HCT116 (cell line): Measurements from ENCODE around the gene SMG6. TPM values are rescaled to one million over a fixed set of nuclear protein-coding genes. Genes with fewer than 3 reads are reported as not detected.

Source experiments
- ATAC-seq: fragments of 200-7000 bp; cut with Tn5 transposase; 2 replicates; pipeline ENCODE4 v1.9.1; 2020; ENCODE audit warnings: mild to moderate bottlenecking, moderate library complexity
- BruUV-seq: library from RNA; stranded (reverse); fragments of 400-500 nt; replicated peaks from 2 replicates; lab custom pipeline; 2021; lab: Mats Ljungman, UMichigan
- CTCF ChIA-PET: fragments of 300-600 bp; sonication (Branson Sonifier 250); formaldehyde crosslinking; loops from one replicate; lab custom pipeline; 2021; ENCODE audit warnings: antibody characterized with exemption; lab: Charles Lee
- POLR2A ChIA-PET: fragments of 300-600, 350-600 bp; sonication (Branson Sonifier 250); formaldehyde crosslinking; loops from one replicate; lab custom pipeline; 2021; ENCODE audit warnings: antibody characterized with exemption; lab: Charles Lee
- RAD21 ChIA-PET, 2 experiments: fragments of 300-600 bp; sonication (Branson Sonifier 250); formaldehyde crosslinking; loops; one replicate each; lab custom pipeline; 2023; ENCODE audit warnings: low total read pairs in 2 of 2; ENCODE audit not compliant: uncharacterized antibody in 2 of 2, unreplicated experiment in 2 of 2, low non-redundant PET in 1 of 2; lab: Charles Lee
- DNase-seq: peaks from one replicate; pipeline ENCODE4 v3.0.0-alpha.2; 2010; ENCODE audit warnings: low read depth, low spot score
- H2AFZ ChIP-seq: fragments of 200-600 bp; shearing (Covaris generic), sonication (generic); 2 replicates; pipeline ENCODE4 v1.6.1; 2017; ENCODE audit warnings: low read depth, mixed run types, mixed read lengths, antibody characterized with exemption, low read length; ENCODE audit not compliant: poor library complexity, severe bottlenecking
- H3K27ac ChIP-seq: 2 replicates; pipeline ENCODE4 v1.5.1; 2012; ENCODE audit warnings: low read depth, low read length
- H3K27me3 ChIP-seq: fragments of 200-600 bp; sonication (generic); 2 replicates; pipeline ENCODE4 v1.6.1; 2016; ENCODE audit warnings: mixed run types, low read length, mixed read lengths; ENCODE audit not compliant: insufficient read depth
- H3K36me3 ChIP-seq, 2 experiments: fragments of 200-500 bp in 1 of 2; fragments of 200-600 bp in 1 of 2; sonication (Bioruptor generic) in 1 of 2; sonication (generic) in 1 of 2; 2 replicates each; pipeline versions ENCODE4 v1.5.1 to v1.6.1; 2014 to 2016; ENCODE audit warnings: low read length in 2 of 2, inconsistent platforms in 1 of 2, mixed read lengths in 1 of 2, mixed run types in 1 of 2; ENCODE audit not compliant: insufficient read depth in 2 of 2, control insufficient read depth in 1 of 2
- H3K4me1 ChIP-seq, 2 experiments: fragments of 200-600 bp in 1 of 2; sonication (generic) in 1 of 2; 2 replicates each; pipeline versions ENCODE4 v1.5.1 to v1.6.1; 2012 to 2017; ENCODE audit warnings: low read length in 2 of 2, inconsistent platforms in 1 of 2, mild to moderate bottlenecking in 1 of 2, mixed read lengths in 1 of 2, mixed run types in 1 of 2, moderate library complexity in 1 of 2; ENCODE audit not compliant: insufficient read depth in 2 of 2, control insufficient read depth in 1 of 2
- H3K4me2 ChIP-seq: fragments of 200-600 bp; sonication (generic); 2 replicates; pipeline ENCODE4 v1.6.1; 2017; ENCODE audit warnings: mixed run types, low read length, mixed read lengths
- H3K4me3 ChIP-seq, 2 experiments: fragments of 200-600 bp in 1 of 2; sonication (generic) in 1 of 2; replicated peaks in 1 of 2; 2 replicates each; pipeline ENCODE4 v1.5.1; 2011 to 2016; ENCODE audit warnings: low read length in 2 of 2, control low read depth in 1 of 2, low read depth in 1 of 2, mild to moderate bottlenecking in 1 of 2, mixed read lengths in 1 of 2, mixed run types in 1 of 2
- H3K79me2 ChIP-seq: fragments of 200-600 bp; sonication (generic); 2 replicates; pipeline ENCODE4 v1.6.1; 2017; ENCODE audit warnings: mild to moderate bottlenecking, mixed run types, low read length, moderate library complexity, mixed read lengths; ENCODE audit not compliant: insufficient read depth
- H3K9ac ChIP-seq: fragments of 200-600 bp; sonication (generic); 2 replicates; pipeline ENCODE4 v1.6.1; 2016; ENCODE audit warnings: low read length, mixed read lengths
- H3K9me2 ChIP-seq: fragments of 200-600 bp; sonication (generic), shearing (Covaris generic); 2 replicates; pipeline ENCODE4 v1.6.1; 2017; ENCODE audit warnings: mixed run types, mild to moderate bottlenecking, moderate library complexity; ENCODE audit not compliant: insufficient read depth
- H3K9me3 ChIP-seq, 2 experiments: fragments of 200-500 bp in 1 of 2; fragments of 200-600 bp in 1 of 2; sonication (Bioruptor generic) in 1 of 2; sonication (generic) in 1 of 2; 2 replicates each; pipeline ENCODE4 v1.6.1; 2014 to 2017; ENCODE audit warnings: low read length in 2 of 2, mixed read lengths in 2 of 2, inconsistent platforms in 1 of 2, low read depth in 1 of 2, mild to moderate bottlenecking in 1 of 2, mixed run types in 1 of 2, moderate library complexity in 1 of 2; ENCODE audit not compliant: control insufficient read depth in 1 of 2, insufficient read depth in 1 of 2
- H4K20me1 ChIP-seq: fragments of 200-600 bp; sonication (generic), shearing (Covaris generic); 2 replicates; pipeline ENCODE4 v1.6.1; 2017; ENCODE audit warnings: mixed run types, mild to moderate bottlenecking, moderate library complexity; ENCODE audit not compliant: insufficient read depth
- CEBPB ChIP-seq: IDR thresholded peaks from 2 replicates; pipeline ENCODE4 v1.6.1; 2012; ENCODE audit warnings: low read depth
- EGR1 ChIP-seq: IDR thresholded peaks from 2 replicates; pipeline ENCODE4 v1.6.1; 2012; ENCODE audit warnings: low read depth
- EZH2phosphoT487 ChIP-seq: fragments of 200-600 bp; IDR thresholded peaks from 2 replicates; pipeline ENCODE4 v1.6.1; 2018; ENCODE audit warnings: antibody characterized with exemption, borderline replicate concordance
- FOSL1 ChIP-seq: IDR thresholded peaks from 2 replicates; pipeline ENCODE4 v1.6.1; 2012; ENCODE audit warnings: low read depth
- SP1 ChIP-seq: IDR thresholded peaks from 2 replicates; pipeline ENCODE4 v1.6.1; 2012; ENCODE audit warnings: low read depth
- TCF7L2 ChIP-seq: IDR thresholded peaks from 2 replicates; pipeline ENCODE4 v1.7.0; 2011; ENCODE audit warnings: borderline replicate concordance, inconsistent platforms; ENCODE audit not compliant: insufficient read depth, insufficient read length; ENCODE audit errors: extremely low read depth
- YY1 ChIP-seq: IDR thresholded peaks from 2 replicates; pipeline ENCODE4 v1.6.1; 2011; ENCODE audit warnings: low read length, low read depth, moderate library complexity, mild to moderate bottlenecking; ENCODE audit not compliant: insufficient replicate concordance; ENCODE audit errors: extremely low read depth
- ZFX ChIP-seq: fragments of 450-650 bp; IDR thresholded peaks from 2 replicates; pipeline ENCODE4 v1.6.1; 2017
- intact Hi-C: fragments of 100-400 bp; cut with micrococcal nuclease; formaldehyde crosslinking; loops from 2 replicates; pipeline ENCODE4 v1.10.0; 2022
- total RNA-seq: library from RNA; stranded (reverse); gene quantifications from one replicate; pipeline ENCODE4 v1.2.1, GENCODE V29; 2021; ENCODE audit not compliant: unreplicated experiment
- TF ChIP-seq, protein P1 (sequence below): IDR thresholded peaks from 2 replicates; pipeline ENCODE4 v1.6.1; 2012
- TF ChIP-seq, protein P2 (sequence below): IDR thresholded peaks from 2 replicates; pipeline ENCODE4 v1.6.1; 2011; ENCODE audit warnings: mild to moderate bottlenecking, low read length, moderate library complexity; ENCODE audit not compliant: insufficient replicate concordance; ENCODE audit errors: extremely low read depth

Gene SMG6
- total RNA-seq, 1 experiment from 2014 or later: 23.1 TPM

DNA sequence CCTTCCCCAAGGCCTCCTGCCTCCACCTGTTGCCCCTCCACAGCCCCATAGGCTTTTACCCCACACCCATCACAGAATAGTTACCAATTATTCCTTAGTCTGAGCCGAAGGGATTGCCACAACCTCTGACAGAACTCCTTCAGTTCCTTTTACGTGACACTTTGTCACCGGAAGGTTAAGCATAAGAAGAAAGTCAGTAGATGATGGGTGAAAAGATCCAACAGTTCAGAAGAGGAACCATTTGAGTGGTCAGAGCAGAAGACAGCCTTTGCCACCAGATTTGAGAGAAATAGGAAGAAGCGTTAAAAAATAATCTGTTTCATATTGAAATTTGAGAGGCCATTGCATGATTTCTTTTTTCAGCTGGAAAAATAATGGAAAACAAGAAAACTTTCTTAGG lies 1.3 kb upstream of the SMG6 start:
- ATAC-seq (no peak), DNase-seq (no peak)
- ChIA-PET CTCF (no interaction called here), RAD21 (no interaction called here), POLR2A (no interaction called here)
- peaks cover 0 to 5% of the 10 kb centered on the region in 2 experiments; a peak in 2 of 4 replicates for H3K36me3 ChIP-seq
- peaks cover 7 to 15% of the 10 kb centered on the region in 2 experiments; a peak in 2 of 4 replicates for H3K4me1 ChIP-seq
- peaks cover 46% of the 10 kb centered on the region for H3K79me2 ChIP-seq
- intact Hi-C loops: no loop called here
- BruUV-seq: TSS peak; percentile 83
- H3K27me3 ChIP-seq: no peaks in the 10 kb centered on the region
- H3K27ac ChIP-seq: peak overlapping the region; percentile 92; the same call in 1 of the 2 replicates
- H3K9ac ChIP-seq: peak overlapping the region; percentile 92
- H3K9me2 ChIP-seq: no peaks in the 10 kb centered on the region
- H3K4me2 ChIP-seq: peak overlapping the region; percentile 77
- TF ChIP-seq SP1 (0 out of 2 replicates have a peak, but pooled peaks have one; percentile 8), EZH2phosphoT487 (no peak), ZFX (no peak), CEBPB (no peak), EGR1 (no peak)
- no peak overlapping the region for H2AFZ ChIP-seq
- H3K4me3 ChIP-seq: peak overlapping the region; percentile 91 to 99
- H3K9me3 ChIP-seq: no peaks in the 10 kb centered on the region
- H4K20me1 ChIP-seq: no peaks in the 10 kb centered on the region; the same call in 1 of the 2 replicates

DNA sequence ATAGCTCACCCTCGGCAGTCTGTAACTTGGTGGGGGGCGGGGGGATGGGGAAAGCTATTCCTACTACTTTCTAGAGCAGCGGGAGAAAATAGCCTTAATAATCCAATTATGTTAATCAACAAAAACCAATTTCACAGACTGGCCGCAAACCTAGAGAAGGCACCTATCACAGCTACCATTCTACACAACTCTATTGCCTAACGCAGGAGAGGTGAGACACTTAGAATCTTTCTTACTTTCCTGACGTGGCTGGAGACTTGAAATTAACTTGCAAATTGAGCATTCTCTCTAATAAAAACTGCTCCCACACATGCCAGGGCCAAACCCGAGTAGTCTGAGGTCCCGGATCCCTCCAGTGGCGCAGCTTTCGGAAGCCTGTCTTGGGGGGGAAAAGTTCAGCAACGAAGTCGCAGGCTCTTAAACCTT lies 794 bp downstream of the SMG6 start:
- DNase-seq (no peak), ATAC-seq (peak; percentile 3)
- Histone ChIP-seq H3K9ac (peak overlapping the region; percentile 92), H3K36me3 (peaks cover 8 to 17% of the 10 kb centered on the region in 2 experiments; a peak in 3 of 4 replicates), H3K4me2 (peak overlapping the region; percentile 77), H4K20me1 (no peaks in the 10 kb centered on the region), H3K79me2 (peaks cover 53% of the 10 kb centered on the region), H3K9me2 (no peaks in the 10 kb centered on the region), H3K9me3 (no peaks in the 10 kb centered on the region), H3K4me3 (peak overlapping the region; percentile 91 to 99), H3K27me3 (no peaks in the 10 kb centered on the region), H3K27ac (peak overlapping the region; percentile 92), H3K4me1 (peaks cover 7 to 15% of the 10 kb centered on the region in 2 experiments; a peak in 2 of 4 replicates), H2AFZ (no peak overlapping the region)
- ChIA-PET POLR2A (interaction anchor here (0.9 to 1.3 kb wide), 2 partner anchors 9 to 20 kb away, joined by 3 to 4 read pairs; no protein-coding TSS in a partner anchor), RAD21 (no interaction called here), CTCF (no interaction called here)
- BruUV-seq: TSS peak; percentile 49
- TF ChIP-seq, protein P1, sequence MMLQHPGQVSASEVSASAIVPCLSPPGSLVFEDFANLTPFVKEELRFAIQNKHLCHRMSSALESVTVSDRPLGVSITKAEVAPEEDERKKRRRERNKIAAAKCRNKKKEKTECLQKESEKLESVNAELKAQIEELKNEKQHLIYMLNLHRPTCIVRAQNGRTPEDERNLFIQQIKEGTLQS: no peak
- TF ChIP-seq ZFX (no peak), YY1 (no peak), FOSL1 (no peak), CEBPB (no peak), TCF7L2 (no peak)
- TF ChIP-seq, protein P2, sequence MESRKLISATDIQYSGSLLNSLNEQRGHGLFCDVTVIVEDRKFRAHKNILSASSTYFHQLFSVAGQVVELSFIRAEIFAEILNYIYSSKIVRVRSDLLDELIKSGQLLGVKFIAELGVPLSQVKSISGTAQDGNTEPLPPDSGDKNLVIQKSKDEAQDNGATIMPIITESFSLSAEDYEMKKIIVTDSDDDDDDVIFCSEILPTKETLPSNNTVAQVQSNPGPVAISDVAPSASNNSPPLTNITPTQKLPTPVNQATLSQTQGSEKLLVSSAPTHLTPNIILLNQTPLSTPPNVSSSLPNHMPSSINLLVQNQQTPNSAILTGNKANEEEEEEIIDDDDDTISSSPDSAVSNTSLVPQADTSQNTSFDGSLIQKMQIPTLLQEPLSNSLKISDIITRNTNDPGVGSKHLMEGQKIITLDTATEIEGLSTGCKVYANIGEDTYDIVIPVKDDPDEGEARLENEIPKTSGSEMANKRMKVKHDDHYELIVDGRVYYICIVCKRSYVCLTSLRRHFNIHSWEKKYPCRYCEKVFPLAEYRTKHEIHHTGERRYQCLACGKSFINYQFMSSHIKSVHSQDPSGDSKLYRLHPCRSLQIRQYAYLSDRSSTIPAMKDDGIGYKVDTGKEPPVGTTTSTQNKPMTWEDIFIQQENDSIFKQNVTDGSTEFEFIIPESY: no peak
- intact Hi-C loops: no loop called here
